Measurements from ENCODE around the gene TMEM221. TPM values are rescaled to one million over a fixed set of nuclear protein-coding genes. Genes with fewer than 3 reads are reported as not detected.
"Not testable (repeated sequence)": the region's sequence is repeated elsewhere in the genome, so short reads cannot be mapped to it uniquely, and the experiment has no call there.

The TMEM221 gene
- total RNA-seq, 2 experiments from 2014 or later = not detected

DNA sequence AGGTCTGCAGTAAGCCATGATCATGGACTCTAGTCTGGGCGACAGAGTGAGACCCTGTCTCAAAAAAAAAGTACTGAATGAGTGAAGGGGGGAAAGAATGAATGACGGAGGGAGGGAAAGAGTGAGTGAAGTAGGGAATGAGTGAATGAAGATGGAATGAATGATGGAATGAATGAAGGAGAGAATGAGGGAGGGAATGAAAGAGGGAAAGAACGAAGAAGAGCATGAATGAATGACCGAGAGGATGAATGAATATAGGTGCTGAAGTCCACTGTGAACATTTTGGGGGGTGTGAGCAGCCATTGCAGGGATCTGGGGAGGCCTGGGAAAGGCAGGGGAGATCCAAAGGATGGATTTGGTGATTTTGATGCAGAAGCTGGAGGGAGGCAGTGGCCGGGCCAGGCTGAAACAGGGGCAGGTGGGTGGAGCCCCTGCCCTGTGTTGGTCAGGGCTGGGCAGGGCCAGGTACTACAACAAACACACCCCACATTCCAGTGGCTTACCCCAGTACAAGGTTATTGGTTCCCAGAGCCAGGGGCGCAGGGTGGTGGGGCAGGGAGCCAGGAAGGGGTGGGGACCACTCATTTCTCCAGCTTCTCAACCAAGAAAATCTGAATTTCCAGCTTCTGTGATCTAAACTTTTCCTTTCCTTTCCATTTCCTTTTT, 36.2 kb upstream of the TMEM221 start:
- H3K27me3 Mint-ChIP-seq = no peaks in the 10 kb centered on the region
- ChIA-PET POLR2A (no interaction called here), CTCF (interaction anchor here (0.6 kb wide), 1 partner anchor 128 kb away, joined by 3 read pairs; no protein-coding TSS in a partner anchor)
- no peaks in the 10 kb centered on the region for H3K9me3 Mint-ChIP-seq
- H3K4me3 Mint-ChIP-seq = no peak overlapping the region
- H3K27ac Mint-ChIP-seq = no peak overlapping the region
- H3K4me1 Mint-ChIP-seq = peaks cover 7% of the 10 kb centered on the region
- no peaks in the 10 kb centered on the region for H3K36me3 Mint-ChIP-seq (ENCODE audit: low read depth)
- no peak for DNase-seq

DNA sequence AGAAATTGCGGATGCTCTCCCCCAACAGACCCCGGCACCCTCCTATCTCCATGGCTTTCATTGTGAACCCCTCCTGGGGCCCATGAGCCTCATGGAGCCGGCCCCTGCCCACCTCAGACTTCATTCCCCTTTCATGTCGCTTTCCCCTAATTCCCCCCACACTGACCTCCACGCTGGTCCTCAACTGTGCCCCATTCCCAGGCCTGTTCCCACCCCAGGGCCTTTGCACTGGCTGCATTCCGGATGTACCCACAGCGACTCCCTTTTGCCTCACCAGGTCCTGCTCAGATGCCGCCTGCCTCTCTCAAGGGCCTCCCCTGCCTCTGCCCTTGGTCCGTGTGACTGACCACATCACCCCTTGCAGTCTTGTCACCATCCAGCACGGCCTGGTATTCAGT, 35.1 kb upstream of the TMEM221 start:
- H3K36me3 Mint-ChIP-seq (ENCODE audit: low read depth) = no peaks in the 10 kb centered on the region
- H3K4me3 Mint-ChIP-seq = no peak overlapping the region
- no peaks in the 10 kb centered on the region for H3K9me3 Mint-ChIP-seq
- H3K27ac Mint-ChIP-seq = no peak overlapping the region
- no peaks in the 10 kb centered on the region for H3K4me1 Mint-ChIP-seq
- ChIA-PET CTCF (interaction anchor here (3.7 kb wide), 1 partner anchor 13 kb away, joined by 20 read pairs; no protein-coding TSS in a partner anchor), POLR2A (no interaction called here)
- no peaks in the 10 kb centered on the region for H3K27me3 Mint-ChIP-seq
- no peak for DNase-seq

DNA sequence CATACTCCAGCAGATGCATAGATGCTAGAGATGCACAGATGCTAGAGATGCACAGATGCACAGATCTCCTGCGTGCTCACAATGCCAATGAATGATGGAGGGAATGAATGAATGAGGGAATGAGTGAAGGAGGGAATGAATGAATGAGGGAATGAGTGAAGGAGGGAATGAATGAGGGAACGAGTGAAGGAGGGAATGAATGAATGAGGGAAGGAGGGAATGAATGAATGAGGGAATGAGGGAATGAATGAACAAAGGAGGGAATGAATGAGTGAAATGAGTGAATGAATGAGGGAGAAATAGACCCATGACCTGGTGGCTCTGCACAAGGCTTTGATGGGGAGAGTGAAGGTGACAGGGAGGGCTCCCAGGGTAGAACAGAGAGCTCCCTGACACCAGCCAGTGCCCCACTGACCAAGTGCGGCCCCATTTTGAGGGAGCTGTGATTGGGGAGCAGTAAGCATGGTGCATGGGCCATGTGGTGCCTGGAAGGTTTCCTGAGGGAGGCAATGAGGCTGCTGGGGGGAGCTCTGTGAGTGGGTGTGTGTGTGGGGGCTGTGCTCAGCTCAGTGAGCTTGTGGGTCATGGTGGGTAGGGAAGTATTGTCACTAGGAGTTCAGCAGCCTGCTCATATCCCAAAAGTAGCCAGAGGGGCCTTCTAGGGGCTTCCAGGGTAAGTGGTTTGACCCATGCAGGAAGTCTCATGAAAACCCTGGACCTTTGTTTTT, 34.6 kb upstream of the TMEM221 start:
- ChIA-PET CTCF (interaction anchor here (3.7 kb wide), 1 partner anchor 13 kb away, joined by 20 read pairs; no protein-coding TSS in a partner anchor), POLR2A (no interaction called here)
- H3K4me3 Mint-ChIP-seq = no peak overlapping the region
- H3K36me3 Mint-ChIP-seq (ENCODE audit: low read depth) = no peaks in the 10 kb centered on the region
- no peaks in the 10 kb centered on the region for H3K27me3 Mint-ChIP-seq
- no peak overlapping the region for H3K27ac Mint-ChIP-seq
- H3K4me1 Mint-ChIP-seq = no peaks in the 10 kb centered on the region
- no peak for DNase-seq
- H3K9me3 Mint-ChIP-seq = no peaks in the 10 kb centered on the region

DNA sequence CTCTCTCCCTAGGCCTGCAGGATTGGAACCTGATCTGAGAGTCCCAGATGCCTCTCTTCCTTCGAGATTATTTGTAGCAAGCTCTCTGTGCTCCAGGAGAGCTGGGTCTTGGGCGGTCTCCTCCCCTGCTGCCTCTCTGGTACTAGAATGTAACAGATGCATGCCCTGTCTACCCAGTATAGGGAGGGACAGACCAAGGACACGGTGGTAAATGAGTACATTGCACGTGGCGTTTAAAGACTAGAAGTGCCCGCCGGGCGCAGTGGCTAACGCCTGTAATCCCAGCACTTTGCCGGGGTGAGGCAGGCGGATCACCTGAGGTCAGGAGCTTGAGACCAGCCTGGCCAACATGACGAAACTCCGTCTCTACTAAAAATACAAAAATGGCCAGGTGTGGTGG, 33.5 kb upstream of the TMEM221 start:
- CTCF ChIA-PET = interaction anchor here (3.7 kb wide), 1 partner anchor 14 kb away, joined by 20 read pairs; no protein-coding TSS in a partner anchor
- Mint-ChIP-seq H3K36me3 (ENCODE audit: low read depth) (no peaks in the 10 kb centered on the region), H3K4me3 (no peak overlapping the region), H3K27me3 (no peaks in the 10 kb centered on the region), H3K4me1 (no peaks in the 10 kb centered on the region), H3K9me3 (no peaks in the 10 kb centered on the region), H3K27ac (no peak overlapping the region)
- POLR2A ChIA-PET = no interaction called here
- no peak for DNase-seq

DNA sequence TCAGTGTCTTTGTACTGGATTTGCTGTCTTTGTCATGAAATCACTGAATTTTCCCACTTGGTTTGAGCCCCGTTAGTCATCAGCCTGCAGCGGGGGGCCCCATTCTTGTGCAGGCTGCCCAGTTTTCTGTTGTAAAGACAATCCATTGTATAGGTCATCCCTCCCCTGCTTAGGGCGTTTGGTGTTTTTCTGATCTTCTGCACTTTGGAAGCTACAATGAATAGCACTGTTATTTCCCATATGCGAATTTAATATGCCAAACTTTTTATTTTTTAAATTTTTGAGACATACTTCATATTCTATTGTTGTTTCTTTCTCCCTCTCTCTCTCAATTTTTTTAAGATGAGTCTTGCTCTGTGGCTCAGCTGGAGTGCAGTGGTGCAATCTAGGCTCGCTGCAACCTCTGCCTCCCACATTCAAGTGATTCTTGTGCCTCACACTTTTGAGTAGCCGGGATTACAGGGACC, 30.9 kb upstream of the TMEM221 start:
- DNase-seq = no peak
- CTCF ChIA-PET = interaction anchor here (0.7 to 1.9 kb wide), 2 partner anchors 16 to 46 kb away, joined by 3 to 6 read pairs; no protein-coding TSS in a partner anchor
- H3K27me3 Mint-ChIP-seq = no peaks in the 10 kb centered on the region
- H3K4me1 Mint-ChIP-seq = no peaks in the 10 kb centered on the region
- H3K36me3 Mint-ChIP-seq (ENCODE audit: low read depth) = no peaks in the 10 kb centered on the region
- H3K27ac Mint-ChIP-seq = no peak overlapping the region
- POLR2A ChIA-PET = no interaction called here
- H3K9me3 Mint-ChIP-seq = no peaks in the 10 kb centered on the region
- no peak overlapping the region for H3K4me3 Mint-ChIP-seq

DNA sequence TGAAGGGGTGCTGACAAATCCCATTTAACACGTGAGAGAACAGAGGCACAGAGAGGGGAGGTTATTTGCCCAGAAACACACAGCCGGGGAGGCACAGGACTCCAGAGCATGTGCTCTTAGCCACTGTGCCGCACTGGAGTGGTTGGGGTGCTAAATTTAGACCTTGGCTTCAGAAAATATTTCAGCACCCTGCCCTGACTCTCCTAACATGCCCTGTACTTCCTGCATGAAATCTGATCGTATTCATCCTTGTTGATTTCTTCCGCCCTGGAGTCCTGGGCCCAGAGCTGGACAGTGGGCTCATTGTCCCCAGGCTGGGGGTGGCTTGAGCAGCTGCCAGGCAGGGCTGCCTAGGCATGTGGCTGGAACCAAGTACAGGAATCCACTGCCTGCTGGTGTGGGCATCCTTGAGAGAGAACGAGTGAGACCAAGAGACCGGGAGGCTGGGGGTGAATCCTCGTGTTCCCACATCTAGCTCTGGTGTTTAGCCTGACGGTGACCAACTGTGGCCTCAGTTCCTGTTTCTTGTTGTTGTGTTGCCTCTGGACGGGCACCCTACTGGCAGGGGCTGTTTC, 27.2 kb upstream of the TMEM221 start:
- Mint-ChIP-seq H3K36me3 (ENCODE audit: low read depth) (no peaks in the 10 kb centered on the region), H3K27ac (no peak overlapping the region), H3K27me3 (peaks cover 4% of the 10 kb centered on the region), H3K4me3 (no peak overlapping the region), H3K9me3 (no peaks in the 10 kb centered on the region), H3K4me1 (peaks cover 13% of the 10 kb centered on the region)
- POLR2A ChIA-PET = no interaction called here
- CTCF ChIA-PET = interaction anchor here (0.6 to 2.0 kb wide), 3 partner anchors 20 to 144 kb away, joined by 3 to 9 read pairs (median 4); no protein-coding TSS in a partner anchor
- no peak for DNase-seq

DNA sequence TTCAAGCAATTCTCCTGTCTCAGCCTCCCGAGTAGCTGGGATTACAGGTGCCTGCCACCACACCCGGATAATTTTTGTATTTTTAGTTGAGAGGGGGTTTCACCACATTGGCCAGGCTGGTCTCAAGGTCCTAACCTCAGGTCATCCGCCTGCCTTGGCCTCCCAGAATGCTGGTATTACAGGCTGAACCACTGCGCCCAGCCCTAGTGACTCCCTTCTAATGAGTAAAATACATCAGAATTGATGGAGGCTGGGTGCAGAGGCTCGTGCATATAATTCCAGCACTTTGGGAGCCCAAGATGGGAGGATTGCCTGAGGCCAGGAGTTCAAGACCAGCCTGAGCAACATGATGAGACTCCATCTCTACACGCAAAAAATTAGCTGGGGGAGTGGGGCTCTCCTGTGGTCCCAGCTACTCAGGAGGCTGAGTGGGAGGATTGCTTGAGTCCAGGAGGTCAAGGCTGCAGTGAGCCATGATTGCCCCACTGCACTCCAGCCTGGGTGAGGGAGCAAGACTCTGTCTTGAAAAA, 26.6 kb upstream of the TMEM221 start:
- H3K36me3 Mint-ChIP-seq (ENCODE audit: low read depth); H3K27ac Mint-ChIP-seq; H3K4me3 Mint-ChIP-seq; H3K27me3 Mint-ChIP-seq; POLR2A ChIA-PET; DNase-seq; H3K9me3 Mint-ChIP-seq: not testable (repeated sequence)
- peaks cover 13% of the 10 kb centered on the region for H3K4me1 Mint-ChIP-seq
- CTCF ChIA-PET = interaction anchor here (0.6 to 2.0 kb wide), 3 partner anchors 21 to 144 kb away, joined by 3 to 9 read pairs (median 4); no protein-coding TSS in a partner anchor

DNA sequence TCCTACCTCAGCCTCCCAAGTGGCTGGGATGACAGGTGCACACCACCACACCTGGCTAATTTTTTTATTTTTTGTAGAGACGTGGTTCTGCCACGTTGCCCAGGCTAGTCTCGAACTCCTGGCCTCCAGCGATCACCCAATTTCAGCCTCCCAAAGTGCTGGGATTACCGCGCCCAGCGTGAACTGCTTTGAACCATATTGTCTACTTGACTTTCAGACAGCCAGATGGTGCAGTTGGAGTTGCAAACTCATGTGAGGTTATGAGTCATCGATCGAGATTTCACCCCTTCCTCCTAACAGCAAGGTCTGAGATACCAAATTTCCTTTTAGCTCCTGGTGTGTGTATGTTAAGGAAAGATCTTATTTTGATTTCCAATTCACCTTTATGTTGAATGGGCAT, 24.6 kb upstream of the TMEM221 start:
- Mint-ChIP-seq H3K4me1 (peaks cover 26% of the 10 kb centered on the region), H3K4me3 (no peak overlapping the region), H3K9me3 (no peaks in the 10 kb centered on the region), H3K36me3 (ENCODE audit: low read depth) (no peaks in the 10 kb centered on the region), H3K27me3 (peaks cover 6% of the 10 kb centered on the region), H3K27ac (peak overlapping the region; percentile 38)
- CTCF ChIA-PET = interaction anchor here (1.7 kb wide), 1 partner anchor 23 kb away, joined by 8 read pairs; no protein-coding TSS in a partner anchor
- peak; percentile 30 for DNase-seq
- POLR2A ChIA-PET = no interaction called here

DNA sequence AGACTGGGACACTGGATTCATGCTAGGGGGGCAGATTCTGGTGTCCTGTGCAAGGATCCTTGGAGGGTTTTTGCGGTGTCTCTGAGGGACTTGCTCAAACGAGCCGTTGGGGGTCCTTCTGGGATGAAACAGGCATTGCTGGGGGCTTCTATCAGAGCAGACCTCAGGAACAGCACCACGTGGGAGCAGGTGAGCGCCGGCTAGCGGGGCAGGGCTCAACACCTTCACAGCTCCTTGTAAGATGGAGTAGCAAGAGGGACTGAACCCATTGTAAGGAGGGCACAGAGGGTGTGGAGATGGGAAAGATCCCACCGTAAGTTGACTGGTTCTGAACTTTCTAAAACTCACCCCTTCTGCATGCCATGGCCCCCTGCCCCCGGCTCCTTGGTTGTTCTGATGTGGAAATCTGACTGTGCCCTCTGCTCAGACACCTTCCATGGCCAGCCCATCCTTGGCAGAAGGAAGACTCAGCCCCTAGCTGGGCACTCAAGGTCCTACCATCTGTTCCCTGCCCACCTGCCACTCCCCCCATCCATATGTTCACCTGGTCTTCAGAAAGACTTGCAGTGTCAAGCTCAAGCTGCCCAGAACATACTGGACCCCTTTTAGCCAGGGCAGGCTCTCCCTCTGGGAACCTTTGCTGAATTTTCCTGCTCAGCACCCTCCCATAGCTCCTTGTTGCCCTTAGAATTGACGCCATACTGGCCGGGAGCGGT, 23.1 kb upstream of the TMEM221 start:
- no peak for DNase-seq
- CTCF ChIA-PET = interaction anchor here (0.8 to 1.7 kb wide), 5 partner anchors 24 to 86 kb away, joined by 3 to 8 read pairs (median 4); partner anchors contain the start of gene PGLS
- H3K27me3 Mint-ChIP-seq = peaks cover 8% of the 10 kb centered on the region
- H3K27ac Mint-ChIP-seq = no peak overlapping the region
- H3K4me1 Mint-ChIP-seq = peaks cover 28% of the 10 kb centered on the region
- no peaks in the 10 kb centered on the region for H3K36me3 Mint-ChIP-seq (ENCODE audit: low read depth)
- POLR2A ChIA-PET = interaction anchor here (0.6 kb wide), 1 partner anchor 379 kb away, joined by 3 read pairs; no protein-coding TSS in a partner anchor
- peak overlapping the region; percentile 87 for H3K4me3 Mint-ChIP-seq
- H3K9me3 Mint-ChIP-seq = no peaks in the 10 kb centered on the region

DNA sequence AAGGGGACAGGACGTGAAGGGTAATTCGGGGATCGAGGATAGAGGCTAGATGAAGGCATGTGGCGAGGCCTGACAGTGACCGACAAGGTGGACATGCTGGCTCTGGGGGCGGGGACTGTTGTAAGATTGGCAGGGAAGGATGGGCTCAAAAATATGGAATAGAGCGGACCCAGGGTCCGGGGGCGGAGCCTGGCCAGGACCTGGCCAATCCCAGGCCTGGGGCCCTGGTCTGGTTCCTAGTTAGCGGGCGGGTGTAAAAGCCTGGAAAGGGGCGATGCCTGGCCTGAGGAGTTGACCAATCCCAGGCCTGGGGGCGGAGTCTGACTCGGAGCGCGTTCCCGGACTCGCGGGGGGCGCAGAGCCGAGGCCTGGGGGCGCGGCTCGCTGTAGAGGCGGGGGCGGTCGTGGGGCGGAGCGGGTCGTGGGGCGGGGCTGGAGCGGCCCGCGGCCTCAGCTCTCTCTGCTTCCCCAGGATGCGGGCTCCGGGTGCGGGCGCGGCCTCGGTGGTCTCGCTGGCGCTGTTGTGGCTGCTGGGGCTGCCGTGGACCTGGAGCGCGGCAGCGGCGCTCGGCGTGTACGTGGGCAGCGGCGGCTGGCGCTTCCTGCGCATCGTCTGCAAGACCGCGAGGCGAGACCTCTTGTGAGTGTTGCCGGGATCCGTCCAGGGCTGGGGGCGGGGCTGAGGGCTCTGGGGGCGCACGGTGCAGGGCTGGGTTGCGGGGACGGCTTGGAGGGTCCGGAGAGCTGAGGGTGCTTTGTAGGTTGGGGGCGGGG, 21.8 kb upstream of the TMEM221 start, which contains the start of gene SLC27A1:
Gene SLC27A1, plus strand, starts transcription at position 457 of the 774 bp plus-strand sequence. Its CDS starts 17 bp downstream, at position 474.
- H3K27ac Mint-ChIP-seq = peak within 1 kb of the TSS; percentile 91
- POLR2A ChIA-PET = interaction anchor here (0.6 kb wide), 2 partner anchors 378 to 446 kb away, joined by 3 to 4 read pairs; partner anchors contain the start of gene JAK3
- no peaks in the 10 kb centered on the region for H3K9me3 Mint-ChIP-seq
- no peaks in the 10 kb centered on the region for H3K36me3 Mint-ChIP-seq (ENCODE audit: low read depth)
- H3K4me1 Mint-ChIP-seq = peaks cover 32% of the 10 kb centered on the region
- CTCF ChIA-PET = interaction anchor here (1.4 kb wide), 1 partner anchor 41 kb away, joined by 3 read pairs; the partner anchor contains the start of gene PGLS
- peak within 1 kb of the TSS; percentile 87 for H3K4me3 Mint-ChIP-seq
- H3K27me3 Mint-ChIP-seq = peaks cover 8% of the 10 kb centered on the region
- DNase-seq = peak; percentile 88

DNA sequence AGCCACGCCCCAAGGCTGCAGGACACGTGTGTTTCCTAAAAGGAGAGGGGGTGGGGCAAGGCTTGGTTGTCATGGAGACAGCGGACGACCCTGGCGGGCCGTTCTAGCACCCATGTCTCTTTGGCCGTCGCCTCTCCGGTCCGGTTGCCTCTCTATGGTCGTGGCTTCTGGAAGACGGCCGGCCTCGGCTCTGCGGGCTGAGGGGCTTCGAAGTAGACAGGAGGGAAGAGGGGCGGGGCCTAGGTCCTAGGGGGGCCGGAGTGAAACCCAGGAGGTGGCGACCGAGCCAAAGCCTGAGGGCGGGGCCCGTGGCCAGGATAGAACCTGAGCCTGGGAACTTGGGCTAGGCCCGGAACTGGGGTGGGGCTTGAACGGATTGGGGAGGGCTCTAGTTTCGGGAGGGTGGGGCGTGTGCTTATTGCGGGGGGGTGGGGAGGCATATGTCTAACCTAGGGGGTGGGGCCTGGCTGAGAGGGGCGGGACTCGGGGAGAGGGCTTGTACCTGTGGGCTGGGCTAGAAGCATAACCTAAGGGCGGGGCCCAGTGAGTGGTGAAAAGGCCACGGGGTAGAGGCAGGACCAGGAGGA, 21.1 kb upstream of the TMEM221 start:
- H3K4me1 Mint-ChIP-seq = peaks cover 32% of the 10 kb centered on the region
- DNase-seq = peak; percentile 94
- H3K36me3 Mint-ChIP-seq (ENCODE audit: low read depth) = no peaks in the 10 kb centered on the region
- peak overlapping the region; percentile 91 for H3K27ac Mint-ChIP-seq
- POLR2A ChIA-PET = interaction anchor here (0.6 kb wide), 1 partner anchor 447 kb away, joined by 4 read pairs; no protein-coding TSS in a partner anchor
- H3K27me3 Mint-ChIP-seq = peaks cover 8% of the 10 kb centered on the region
- CTCF ChIA-PET = interaction anchor here (1.2 kb wide), 1 partner anchor 15 kb away, joined by 3 read pairs; no protein-coding TSS in a partner anchor
- no peaks in the 10 kb centered on the region for H3K9me3 Mint-ChIP-seq
- H3K4me3 Mint-ChIP-seq = peak overlapping the region; percentile 87

All from activated CD4-positive, alpha-beta T cell treated with anti-CD3 and anti-CD28 coated beads, Interleukin-2, amount 10 ng/mL, durations not matched to agents 7 days and 5 days (primary cell).